Activated CD8-positive, alpha-beta memory T cell treated with anti-CD3 and anti-CD28 coated beads for 36 hours (primary cell): ENCODE results near the gene CCDC85C. TPM values are rescaled to one million over a fixed set of nuclear protein-coding genes. Genes with fewer than 3 reads are reported as not detected.

Source experiments
- CTCF ChIA-PET: fragments of 350-600 bp; sonication (Branson Sonifier 250); formaldehyde crosslinking; loops from one replicate; lab custom pipeline; 2021; ENCODE audit warnings: antibody characterized with exemption; lab: Charles Lee
- POLR2A ChIA-PET: fragments of 350-600 bp; sonication (Branson Sonifier 250); formaldehyde crosslinking; loops from one replicate; lab custom pipeline; 2021; ENCODE audit warnings: antibody characterized with exemption; lab: Charles Lee
- total RNA-seq, 2 experiments: library from RNA; stranded (reverse); gene quantifications; one replicate each; pipeline ENCODE4 v1.2.3, GENCODE V29; 2021

CCDC85C gene
- total RNA-seq, 2 experiments from 2014 or later, result 4.7 to 5.5 TPM

GRCh38 chr14:99633141-99633540 is 29.1 kb upstream of the CCDC85C start:
- ChIA-PET CTCF (interaction anchor here (0.8 kb wide), 1 partner anchor 9 kb away, joined by 3 read pairs; no protein-coding TSS in a partner anchor), POLR2A (no interaction called here)

- CTCF ChIA-PET, result no interaction called here
- POLR2A ChIA-PET, result no interaction called here
These were observed 28.5 kb upstream of the CCDC85C start for GRCh38 chr14:99632410-99633035.

GRCh38 chr14:99630202-99630601 is 26.2 kb upstream of the CCDC85C start:
- CTCF ChIA-PET, result interaction anchor here (2.6 to 2.8 kb wide), 2 partner anchors 103 to 111 kb away, joined by 11 to 15 read pairs; no protein-coding TSS in a partner anchor
- POLR2A ChIA-PET, result no interaction called here

GRCh38 chr14:99628887-99629618 is 25.0 kb upstream of the CCDC85C start:
- POLR2A ChIA-PET, result no interaction called here
- CTCF ChIA-PET, result interaction anchor here (0.7 to 2.8 kb wide), 8 partner anchors 10 to 183 kb away, joined by 3 to 15 read pairs (median 4); no protein-coding TSS in a partner anchor

GRCh38 chr14:99627510-99628381 is 23.7 kb upstream of the CCDC85C start:
- POLR2A ChIA-PET, result interaction anchor here (0.6 to 0.7 kb wide), 2 partner anchors 52 to 99 kb away, joined by 3 to 5 read pairs; no protein-coding TSS in a partner anchor
- CTCF ChIA-PET, result interaction anchor here (0.8 to 2.8 kb wide), 8 partner anchors 8 to 177 kb away, joined by 3 to 15 read pairs (median 4); no protein-coding TSS in a partner anchor

- CTCF ChIA-PET, result no interaction called here
- POLR2A ChIA-PET, result no interaction called here
These were observed 23.1 kb upstream of the CCDC85C start for GRCh38 chr14:99627100-99627499.

- CTCF ChIA-PET, result no interaction called here
- POLR2A ChIA-PET, result no interaction called here
These were observed 22.1 kb upstream of the CCDC85C start for GRCh38 chr14:99626041-99626648.

GRCh38 chr14:99625476-99625875 is 21.5 kb upstream of the CCDC85C start:
- CTCF ChIA-PET, result no interaction called here
- POLR2A ChIA-PET, result no interaction called here

- ChIA-PET CTCF (no interaction called here), POLR2A (no interaction called here)
These were observed 21.0 kb upstream of the CCDC85C start for GRCh38 chr14:99624971-99625370.

GRCh38 chr14:99624024-99624423 is 20.0 kb upstream of the CCDC85C start:
- CTCF ChIA-PET, result interaction anchor here (0.8 kb wide), 1 partner anchor 9 kb away, joined by 3 read pairs; no protein-coding TSS in a partner anchor

GRCh38 chr14:99621948-99622347 is 17.9 kb upstream of the CCDC85C start:
- POLR2A ChIA-PET, result no interaction called here
- CTCF ChIA-PET, result no interaction called here

More at GRCh38 chr14:99624024-99624423, 20.0 kb upstream of the CCDC85C start:
- POLR2A ChIA-PET, result no interaction called here

GRCh38 chr14:99619835-99620834 is 16.1 kb upstream of the CCDC85C start:
- ChIA-PET CTCF (interaction anchor here (0.5 to 2.3 kb wide), 3 partner anchors 8 to 23 kb away, joined by 4 to 9 read pairs (median 4); no protein-coding TSS in a partner anchor), POLR2A (interaction anchor here (0.6 to 0.7 kb wide), 2 partner anchors 15 to 52 kb away, joined by 3 read pairs; no protein-coding TSS in a partner anchor)

- POLR2A ChIA-PET, result no interaction called here
- CTCF ChIA-PET, result interaction anchor here (0.9 to 1.6 kb wide), 2 partner anchors 7 to 11 kb away, joined by 3 to 4 read pairs; no protein-coding TSS in a partner anchor
These were observed 13.1 kb upstream of the CCDC85C start for GRCh38 chr14:99616832-99617800.

GRCh38 chr14:99615497-99616157 is 11.6 kb upstream of the CCDC85C start:
- ChIA-PET CTCF (interaction anchor here (1.6 kb wide), 1 partner anchor 13 kb away, joined by 4 read pairs; no protein-coding TSS in a partner anchor), POLR2A (no interaction called here)

- POLR2A ChIA-PET, result no interaction called here
These were observed 8.8 kb upstream of the CCDC85C start for GRCh38 chr14:99612738-99613330.

More at GRCh38 chr14:99612738-99613330, 8.8 kb upstream of the CCDC85C start:
- CTCF ChIA-PET, result no interaction called here
